ENCODE data around the gene PLCD3. TPM values are rescaled to one million over a fixed set of nuclear protein-coding genes. Genes with fewer than 3 reads are reported as not detected.

The PLCD3 gene
- total and polyA plus RNA-seq, 2 of the 4 experiments (the other 2 are of a cell fraction): 5.6 to 36.6 TPM

GRCh38 chr17:45104907-45105624 lies 27.2 kb downstream of the PLCD3 start:
- H3K27me3 ChIP-seq (ENCODE audit: control insufficient read depth, insufficient read depth, low read length): no peaks in the 10 kb centered on the region
- no peak overlapping the region for H3K18ac ChIP-seq (ENCODE audit: low read depth, low read length)
- no peak overlapping the region for H3K4me3 ChIP-seq (ENCODE audit: insufficient read depth, low read depth, low read length)
- BruUV-seq (replicated peaks): no TSS peak
- H3K56ac ChIP-seq (ENCODE audit: extremely low read depth, insufficient read depth, low read length): no peak overlapping the region
- peaks cover 76% of the 10 kb centered on the region for H3K36me3 ChIP-seq (ENCODE audit: control insufficient read depth, insufficient read depth, low read length)
- H3K27ac ChIP-seq (ENCODE audit: insufficient read depth, low read length): no peak overlapping the region
- DNase-seq (no peak), ATAC-seq (ENCODE audit: low read depth) (no peak)
- H2AK9ac ChIP-seq (replicated peaks; ENCODE audit: low read depth, low read length, poor library complexity): no peak overlapping the region
- dilution Hi-C loops (cut with HindIII; ENCODE audit: low sequenced_read_pairs, unreplicated experiment): no loop called here
- H4K5ac ChIP-seq (ENCODE audit: low read depth, low read length): no peak overlapping the region
- intact Hi-C loops (cut with micrococcal nuclease): no loop called here
- TF ChIP-seq CTCF (conservative IDR thresholded peaks at IDR 0.05; ENCODE audit: low read depth, low read length) (no peak), POLR2A (IDR thresholded peaks at IDR 0.05; ENCODE audit: low read depth, low read length) (no peak), BHLHE40 (IDR thresholded peaks at IDR 0.05; ENCODE audit: low read depth, low read length) (no peak), MAFK (IDR thresholded peaks at IDR 0.05; ENCODE audit: low read depth, low read length) (no peak), NFE2L2 (IDR thresholded peaks at IDR 0.05; ENCODE audit: low read depth, low read length) (no peak), USF2 (IDR thresholded peaks at IDR 0.05; ENCODE audit: low read depth, low read length) (no peak), RAD21 (IDR thresholded peaks at IDR 0.05; ENCODE audit: low read length) (no peak), SMC3 (IDR thresholded peaks at IDR 0.05; ENCODE audit: low read depth, low read length) (no peak), CHD1 (IDR thresholded peaks at IDR 0.05; ENCODE audit: low read depth, low read length) (no peak), MAZ (IDR thresholded peaks at IDR 0.05; ENCODE audit: borderline replicate concordance, low read depth, low read length) (no peak), ELK1 (IDR thresholded peaks at IDR 0.05; ENCODE audit: borderline replicate concordance, low read depth, low read length) (no peak), MXI1 (IDR thresholded peaks at IDR 0.05; ENCODE audit: borderline replicate concordance, low read depth, low read length) (no peak), CEBPB (IDR thresholded peaks at IDR 0.05; ENCODE audit: low read depth, low read length) (no peak), FOS (IDR thresholded peaks at IDR 0.05; ENCODE audit: low read depth, low read length) (no peak), RCOR1 (IDR thresholded peaks at IDR 0.05; ENCODE audit: insufficient replicate concordance, low read length) (no peak), RFX5 (IDR thresholded peaks at IDR 0.05; ENCODE audit: low read depth, low read length) (no peak)
- H3K79me1 ChIP-seq (ENCODE audit: low read depth in 1 of 2, low read length in 2 of 2): peaks cover 4 to 39% of the 10 kb centered on the region in 2 experiments; a peak in 2 of 4 replicates
- in situ Hi-C loops (cut with MboI; ENCODE audit: low sequenced_read_pairs): no loop called here
- H3K23ac ChIP-seq (ENCODE audit: low read depth, low read length): no peak overlapping the region
- H2BK20ac ChIP-seq (ENCODE audit: low read depth, low read length): no peak overlapping the region
- H2AFZ ChIP-seq (replicated peaks; ENCODE audit: low read length, poor library complexity): no peak overlapping the region
- POLR2A ChIA-PET (ENCODE audit: unreplicated experiment): no interaction called here
- H3K9me3 ChIP-seq (ENCODE audit: control insufficient read depth, insufficient read depth, low read length): no peaks in the 10 kb centered on the region
- H3K9ac ChIP-seq (ENCODE audit: low read depth, low read length): no peak overlapping the region
- no peak overlapping the region for H3K4me2 ChIP-seq (ENCODE audit: low read depth, low read length)
- H2BK5ac ChIP-seq (ENCODE audit: low read depth, low read length, poor library complexity, severe bottlenecking): no peak overlapping the region
- H3K14ac ChIP-seq (replicated peaks; ENCODE audit: low read depth, low read length): no peak overlapping the region
- CTCF ChIA-PET: interaction anchor here (1.1 kb wide), 2 partner anchors 9 to 165 kb away, joined by 3 to 6 read pairs; no protein-coding TSS in a partner anchor
- H3K4ac ChIP-seq (ENCODE audit: low read depth, low read length): no peak overlapping the region
- peaks cover 13% of the 10 kb centered on the region for H4K20me1 ChIP-seq (ENCODE audit: insufficient read depth, low read length)
- H4K8ac ChIP-seq (ENCODE audit: low read depth in 2 of 2, low read length in 2 of 2): no peak overlapping the region
- H2BK15ac ChIP-seq (ENCODE audit: low read depth, low read length): no peak overlapping the region
- no peak overlapping the region for H2AK5ac ChIP-seq (ENCODE audit: low read depth, low read length)
- no peaks in the 10 kb centered on the region for H3K4me1 ChIP-seq (ENCODE audit: control insufficient read depth, insufficient read depth, low read length)
- no peak overlapping the region for H4K91ac ChIP-seq (ENCODE audit: insufficient read depth, low read depth, low read length)
- no peaks in the 10 kb centered on the region for H3K9me1 ChIP-seq (ENCODE audit: insufficient read depth, low read length)
- 94% methylated on average over 3 of the region's 17 CpGs; no CpG with 5 or more reads in 1 of the 2 experiments for WGBS, 2 experiments (ENCODE audit: extremely low coverage in 2 of 2, insufficient read length in 1 of 2)
- no peak overlapping the region for H2BK120ac ChIP-seq (ENCODE audit: low read depth, low read length)
